HG03175 (cell line): ENCODE measurements around the gene SPANXD.
"Not testable (repeated sequence)": the region's sequence is repeated elsewhere in the genome, so short reads cannot be mapped to it uniquely, and the experiment has no call there.

ENCODE experiments used
- ATAC-seq: cut with Tn5 transposase; IDR thresholded peaks from one replicate; pipeline ENCODE4 v1.9.1; 2021; ENCODE audit warnings: mild to moderate bottlenecking, moderate library complexity; ENCODE audit not compliant: unreplicated experiment

Gene SPANXD, protein sequence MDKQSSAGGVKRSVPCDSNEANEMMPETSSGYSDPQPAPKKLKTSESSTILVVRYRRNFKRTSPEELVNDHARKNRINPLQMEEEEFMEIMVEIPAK

DNA sequence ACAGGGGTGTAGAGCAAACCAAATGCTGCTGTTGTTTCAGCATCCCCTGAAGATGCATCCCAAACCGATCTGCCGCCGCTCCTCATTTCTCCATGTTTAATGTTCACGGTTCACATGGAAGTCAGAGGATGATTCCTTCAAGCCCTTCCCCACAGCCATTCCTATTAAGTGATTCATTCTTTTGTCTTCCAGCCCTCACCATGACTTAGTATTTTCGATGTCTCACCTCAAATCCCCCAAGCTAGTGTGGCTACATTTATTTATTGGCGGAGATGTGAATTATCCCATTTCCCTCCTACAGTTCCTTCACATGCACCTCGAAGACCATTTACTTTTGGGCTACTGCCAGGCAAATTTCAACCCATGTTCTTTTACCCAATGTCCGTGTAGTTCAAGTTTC lies at the start of gene SPANXD:
Gene SPANXD (minus strand): TSS at position 101 of the 400 bp plus-strand sequence. CDS start 334 bp downstream, outside the sequence.
- ATAC-seq: not testable (repeated sequence)

DNA sequence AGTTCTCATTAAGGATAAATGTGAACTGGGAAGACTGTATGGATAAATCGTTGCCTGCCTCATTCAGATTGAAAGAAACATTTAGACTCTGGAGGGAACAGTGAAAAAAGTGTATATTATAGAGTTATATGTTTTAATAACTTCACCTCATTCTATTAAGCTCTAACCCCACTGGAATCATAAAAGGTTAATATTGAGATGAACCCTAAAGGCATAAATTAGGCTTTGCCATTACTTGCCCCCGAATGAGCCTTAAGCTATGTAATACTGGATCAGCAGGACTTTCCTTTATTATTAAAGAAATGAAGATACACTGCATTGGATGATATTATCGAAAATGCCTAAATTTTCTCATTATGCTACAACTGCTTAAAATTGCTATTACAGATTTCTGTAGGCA lies 44.1 kb upstream of the SPANXD start:
- no peak for ATAC-seq

DNA sequence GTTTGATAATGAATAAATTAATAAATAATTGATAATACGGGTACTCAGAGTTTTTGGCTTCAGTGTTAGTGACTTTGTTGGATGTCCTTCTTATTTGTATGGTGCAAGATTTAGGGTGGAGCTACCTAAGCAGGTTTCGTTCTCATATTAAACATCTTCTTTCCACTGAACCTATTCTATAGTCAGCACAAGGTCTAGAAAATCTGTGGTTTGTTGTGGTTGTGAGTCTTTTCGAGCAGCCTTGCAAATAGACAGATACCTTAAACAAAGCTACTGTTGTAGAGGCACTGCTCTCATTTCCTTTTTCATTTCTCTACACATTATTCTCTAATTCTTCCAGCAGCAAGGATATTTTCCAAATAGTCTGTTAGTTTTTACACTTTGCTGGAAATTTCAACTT lies 38.1 kb upstream of the SPANXD start:
- ATAC-seq: no peak

DNA sequence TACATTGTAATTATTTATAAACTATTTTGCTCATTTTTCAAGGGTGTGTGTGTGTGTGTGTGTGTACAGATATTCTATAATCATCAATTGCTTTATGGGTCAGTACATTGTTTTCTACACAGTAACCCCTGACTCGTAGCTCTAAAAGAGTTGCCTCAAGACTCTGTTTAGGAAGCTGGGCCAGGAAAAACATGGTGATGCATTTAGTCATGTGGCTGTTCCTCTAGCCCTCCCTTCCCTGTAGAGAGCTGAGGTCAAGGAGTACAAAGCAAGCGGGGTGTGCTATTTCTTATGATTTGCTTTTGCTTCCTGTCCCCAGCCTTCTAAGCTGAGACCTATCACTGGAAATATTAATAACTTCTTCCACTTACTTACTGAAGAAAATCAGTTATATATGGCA lies 34.8 kb upstream of the SPANXD start:
- ATAC-seq: no peak

DNA sequence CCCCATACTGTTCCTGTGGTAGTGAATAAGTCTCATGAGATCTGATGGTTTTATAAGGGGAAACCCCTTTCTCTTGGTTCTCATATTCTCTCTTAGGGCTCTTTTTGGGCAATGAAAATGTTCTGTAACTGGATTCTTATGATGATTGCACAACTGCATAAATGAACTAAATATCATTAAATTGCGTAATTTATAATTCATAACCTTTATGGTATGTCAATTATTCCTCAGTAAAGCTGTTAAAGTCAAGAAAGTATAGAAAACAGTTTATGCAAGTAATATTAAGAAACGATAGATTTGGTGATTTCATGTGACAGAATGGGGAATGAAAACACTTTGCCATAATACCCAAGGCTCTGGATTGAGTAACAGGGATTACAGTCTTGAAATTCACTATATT lies 33.5 kb upstream of the SPANXD start:
- ATAC-seq: no peak

DNA sequence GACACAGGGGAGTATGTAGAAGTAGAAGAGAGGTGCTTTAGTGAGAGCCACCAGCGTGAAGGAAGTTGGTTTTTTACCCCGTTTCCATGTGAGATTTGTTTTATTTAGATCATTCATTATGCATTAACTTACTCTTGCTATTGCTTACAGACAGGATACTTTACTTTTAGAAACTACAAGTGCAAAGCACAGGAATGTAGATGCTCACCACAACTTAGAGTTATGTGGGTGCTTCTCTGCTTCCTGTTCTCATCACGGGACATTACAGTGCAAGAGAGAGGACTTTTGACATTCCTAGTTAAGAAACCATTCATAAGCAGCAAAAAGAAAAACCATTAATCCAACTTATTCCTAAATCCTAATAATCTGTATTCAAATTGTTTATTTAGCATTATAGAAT lies 25.6 kb upstream of the SPANXD start:
- no peak for ATAC-seq

DNA sequence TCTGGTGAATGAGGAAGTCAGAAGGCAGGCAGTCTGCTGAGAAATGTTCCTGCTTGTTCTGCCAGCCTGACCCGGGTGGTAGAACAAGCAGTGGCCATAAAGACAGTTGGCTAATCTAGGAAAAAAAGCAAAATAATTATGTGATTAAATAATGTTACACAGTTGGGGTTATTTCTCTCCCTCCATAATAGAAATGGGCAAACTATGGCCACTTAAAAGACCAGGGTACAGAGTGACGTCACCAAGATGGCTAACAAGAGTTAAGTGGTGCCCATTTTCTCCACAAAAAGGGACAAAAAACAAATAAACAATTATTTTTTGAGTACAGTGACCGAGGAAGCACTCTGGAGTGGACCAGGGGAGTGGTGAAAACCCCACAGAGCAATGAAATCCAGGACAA lies 16.1 kb upstream of the SPANXD start:
- ATAC-seq: no peak

DNA sequence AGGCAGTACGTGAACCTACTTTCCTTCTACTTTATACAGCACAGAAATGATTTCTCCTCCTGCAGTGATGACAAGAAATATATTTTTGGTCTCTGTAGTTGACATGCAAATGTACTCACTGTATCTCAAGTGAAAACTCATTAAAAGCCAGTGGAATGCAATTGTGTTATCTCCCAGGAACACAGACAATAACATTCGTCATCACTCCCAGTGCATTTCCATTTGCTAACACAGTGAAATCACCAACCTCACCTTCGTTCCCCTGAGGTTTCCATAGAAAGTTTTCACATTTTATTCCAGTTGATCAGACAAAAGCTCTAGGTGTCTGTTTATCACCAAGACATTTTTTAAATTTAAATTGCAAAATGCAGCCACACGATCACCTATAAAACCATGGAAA lies 2.5 kb upstream of the SPANXD start:
- ATAC-seq: no peak

DNA sequence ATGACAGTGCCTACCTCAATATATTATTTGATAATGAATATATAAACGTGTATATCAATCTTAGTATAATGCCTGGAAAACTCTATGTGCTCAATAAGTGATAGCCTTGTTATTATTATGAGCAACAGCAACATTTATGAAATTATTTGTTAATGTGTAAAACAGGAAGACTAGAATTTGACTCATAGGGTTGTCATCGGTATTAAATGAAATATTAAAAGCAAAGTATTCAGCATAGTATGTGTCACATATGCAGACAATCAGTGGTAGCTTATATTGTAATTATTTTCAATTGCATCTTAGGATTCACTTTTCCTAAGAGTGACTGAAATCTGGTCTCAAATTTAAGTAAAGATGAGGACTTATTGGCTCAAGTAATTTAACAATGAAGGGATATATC lies 24.6 kb downstream of the SPANXD start:
- ATAC-seq: no peak

DNA sequence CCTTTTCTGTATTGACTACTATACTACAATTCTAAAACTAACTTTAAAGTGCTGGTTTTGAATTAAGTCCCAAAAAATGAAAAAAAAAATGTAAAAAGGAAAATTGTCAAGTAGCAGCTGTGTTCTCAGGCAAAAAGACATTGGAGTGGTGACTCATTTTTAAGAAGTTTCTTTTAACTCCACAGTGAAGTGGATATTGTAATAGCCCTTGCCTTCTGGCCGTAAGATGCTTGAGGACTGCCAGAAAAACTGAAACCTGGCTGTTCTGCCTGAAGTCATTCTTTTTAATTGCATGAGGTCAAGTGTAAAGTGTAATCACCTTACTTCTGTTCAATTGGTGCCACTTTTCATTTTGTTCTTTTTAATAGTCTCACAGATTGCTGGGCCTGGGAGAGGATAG lies 28.9 kb downstream of the SPANXD start:
- no peak for ATAC-seq

DNA sequence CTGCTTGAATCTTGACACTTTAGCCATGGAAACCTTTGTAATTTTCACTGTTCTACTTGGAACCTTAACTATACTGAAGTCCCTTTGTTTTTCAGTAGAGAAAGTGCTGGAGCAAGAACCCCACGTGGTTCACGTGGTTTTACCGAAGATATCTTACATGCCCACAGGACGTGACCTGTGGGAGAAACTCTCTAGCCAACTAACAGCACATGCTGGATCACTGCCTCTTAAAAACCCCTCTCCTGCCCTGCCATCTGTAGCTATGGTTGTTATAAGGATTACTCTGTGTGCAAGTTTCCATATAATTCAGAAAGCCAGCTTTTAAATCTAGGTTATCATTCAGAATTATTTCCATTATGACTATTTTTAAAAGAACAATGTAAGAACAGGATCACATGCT lies 30.2 kb downstream of the SPANXD start:
- no peak for ATAC-seq

DNA sequence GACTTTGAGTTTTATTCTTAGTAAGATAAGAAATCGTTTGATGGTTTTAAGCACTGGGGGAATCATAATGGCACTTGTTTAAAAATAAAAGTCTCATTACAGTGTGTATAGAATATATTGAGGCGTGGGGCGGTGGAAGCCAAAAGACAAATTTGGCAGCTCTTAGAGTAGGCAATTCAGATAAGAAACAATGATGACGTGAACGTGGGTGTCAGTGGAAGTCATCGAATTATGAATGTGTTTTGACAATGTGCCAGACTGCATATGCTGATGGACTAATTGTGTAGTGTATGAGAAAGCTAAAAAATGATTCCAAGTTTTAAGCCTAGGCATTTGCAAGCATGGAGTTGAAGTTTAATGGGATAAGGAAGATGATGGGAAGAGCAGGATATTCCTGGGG lies 35.8 kb downstream of the SPANXD start:
- no peak for ATAC-seq

DNA sequence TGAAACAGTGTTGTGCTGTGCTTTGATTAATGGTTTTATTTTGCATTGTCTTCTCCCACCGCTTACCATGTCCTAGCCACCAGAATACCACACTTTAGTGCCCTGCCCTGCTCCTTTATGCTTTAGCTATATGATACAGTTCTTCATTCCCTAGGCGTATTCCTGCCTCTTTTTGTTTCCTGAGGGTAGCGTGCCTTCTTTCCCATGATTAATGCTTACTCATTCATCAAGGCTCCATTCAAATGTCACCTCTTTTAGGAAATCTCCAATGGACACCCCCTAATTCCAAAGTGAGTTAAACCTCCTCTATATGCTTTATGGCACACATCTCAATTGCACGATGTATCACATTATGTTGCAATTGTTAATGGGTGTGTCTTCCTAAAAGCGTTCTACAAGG lies 46.3 kb downstream of the SPANXD start:
- no peak for ATAC-seq
